Muscle of arm (tissue), 14 donors: ENCODE results near the gene SELENOP. TPM values are rescaled to one million over a fixed set of nuclear protein-coding genes. Genes with fewer than 3 reads are reported as not detected.
"Not testable (repeated sequence)": the region's sequence is repeated elsewhere in the genome, so short reads cannot be mapped to it uniquely, and the experiment has no call there.

Source experiments
- DNase-seq: peaks from one replicate; pipeline ENCODE4 v3.0.0-alpha.2; 2013
- long read RNA-seq, 11 donors: transcript quantifications; one replicate each; lab custom pipeline, GENCODE V29; 2026
- polyA plus RNA-seq, 12 donors: library from polyadenylated mRNA; unstranded; fragments of 120-200 nt; gene quantifications; one replicate each; pipeline ENCODE4 v1.2.1, GENCODE V29; 2013; ENCODE audit not compliant: insufficient read length in 12 of 12

SELENOP gene, protein sequence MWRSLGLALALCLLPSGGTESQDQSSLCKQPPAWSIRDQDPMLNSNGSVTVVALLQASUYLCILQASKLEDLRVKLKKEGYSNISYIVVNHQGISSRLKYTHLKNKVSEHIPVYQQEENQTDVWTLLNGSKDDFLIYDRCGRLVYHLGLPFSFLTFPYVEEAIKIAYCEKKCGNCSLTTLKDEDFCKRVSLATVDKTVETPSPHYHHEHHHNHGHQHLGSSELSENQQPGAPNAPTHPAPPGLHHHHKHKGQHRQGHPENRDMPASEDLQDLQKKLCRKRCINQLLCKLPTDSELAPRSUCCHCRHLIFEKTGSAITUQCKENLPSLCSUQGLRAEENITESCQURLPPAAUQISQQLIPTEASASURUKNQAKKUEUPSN
- polyA plus RNA-seq: 100 to 1,000 TPM in 11 of 12 donors, not detected in 1; 105 to 591 (median 132) TPM
- long read RNA-seq, donor 1, transcript SELENOP-214 (5 exons, 2,243 nt): major isoform, 1,200 of 1,945 reads
- long read RNA-seq, donor 1, transcript SELENOP-209 (6 exons, 1,853 nt): minor isoform, 67 of 1,945 reads
- long read RNA-seq, donor 1, transcript SELENOP-213 (3 exons, 653 nt): minor isoform, 79 of 1,945 reads
- long read RNA-seq, donor 1, transcript SELENOP-202 (3 exons, 799 nt): minor isoform, 151 of 1,945 reads
- long read RNA-seq, donor 1, partial matches to known transcripts: 244 of 1,945 reads
- long read RNA-seq, donor 1, other reads (novel, unspliced or antisense): 122 of 1,945 reads
- long read RNA-seq, donor 2, transcript SELENOP-214 (5 exons, 2,243 nt): major isoform, 67 of 77 reads
- long read RNA-seq, donor 2, partial matches to known transcripts: 7 of 77 reads
- long read RNA-seq, donor 2, other reads (novel, unspliced or antisense): 0 of 77 reads
- long read RNA-seq, donor 3, transcript SELENOP-214 (5 exons, 2,243 nt): major isoform, 27 of 33 reads
- long read RNA-seq, donor 3, partial matches to known transcripts: 0 of 33 reads
- long read RNA-seq, donor 3, other reads (novel, unspliced or antisense): 0 of 33 reads
- long read RNA-seq, donor 4, transcript SELENOP-214 (5 exons, 2,243 nt): major isoform, 17 of 17 reads
- long read RNA-seq, donor 4, partial matches to known transcripts: 0 of 17 reads
- long read RNA-seq, donor 4, other reads (novel, unspliced or antisense): 0 of 17 reads
- long read RNA-seq, donor 5, full-length matches to known transcripts: 121 of 142 reads
- long read RNA-seq, donor 5, partial matches to known transcripts: 15 of 142 reads
- long read RNA-seq, donor 5, other reads (novel, unspliced or antisense): 6 of 142 reads
- long read RNA-seq, donor 6, transcript SELENOP-214 (5 exons, 2,243 nt): major isoform, 44 of 48 reads
- long read RNA-seq, donor 6, partial matches to known transcripts: 0 of 48 reads
- long read RNA-seq, donor 6, other reads (novel, unspliced or antisense): 0 of 48 reads
- long read RNA-seq, donor 7, transcript SELENOP-202 (3 exons, 799 nt): minor isoform, 6 of 41 reads
- long read RNA-seq, donor 7, transcript SELENOP-214 (5 exons, 2,243 nt): major isoform, 34 of 41 reads
- long read RNA-seq, donor 7, partial matches to known transcripts: 0 of 41 reads
- long read RNA-seq, donor 7, other reads (novel, unspliced or antisense): 0 of 41 reads
- long read RNA-seq, donor 8, transcript SELENOP-202 (3 exons, 799 nt): minor isoform, 9 of 74 reads
- long read RNA-seq, donor 8, transcript SELENOP-214 (5 exons, 2,243 nt): major isoform, 64 of 74 reads
- long read RNA-seq, donor 8, partial matches to known transcripts: 0 of 74 reads
- long read RNA-seq, donor 8, other reads (novel, unspliced or antisense): 0 of 74 reads
- long read RNA-seq, donor 9, transcript SELENOP-202 (3 exons, 799 nt): minor isoform, 7 of 59 reads
- long read RNA-seq, donor 9, transcript SELENOP-214 (5 exons, 2,243 nt): major isoform, 40 of 59 reads
- long read RNA-seq, donor 9, partial matches to known transcripts: 6 of 59 reads
- long read RNA-seq, donor 9, other reads (novel, unspliced or antisense): 0 of 59 reads
- long read RNA-seq, donor 10, transcript SELENOP-214 (5 exons, 2,243 nt): major isoform, 59 of 64 reads
- long read RNA-seq, donor 10, partial matches to known transcripts: 0 of 64 reads
- long read RNA-seq, donor 10, other reads (novel, unspliced or antisense): 0 of 64 reads
- long read RNA-seq, donor 11, transcript SELENOP-214 (5 exons, 2,243 nt): major isoform, 55 of 62 reads
- long read RNA-seq, donor 11, partial matches to known transcripts: 0 of 62 reads
- long read RNA-seq, donor 11, other reads (novel, unspliced or antisense): 0 of 62 reads

DNA sequence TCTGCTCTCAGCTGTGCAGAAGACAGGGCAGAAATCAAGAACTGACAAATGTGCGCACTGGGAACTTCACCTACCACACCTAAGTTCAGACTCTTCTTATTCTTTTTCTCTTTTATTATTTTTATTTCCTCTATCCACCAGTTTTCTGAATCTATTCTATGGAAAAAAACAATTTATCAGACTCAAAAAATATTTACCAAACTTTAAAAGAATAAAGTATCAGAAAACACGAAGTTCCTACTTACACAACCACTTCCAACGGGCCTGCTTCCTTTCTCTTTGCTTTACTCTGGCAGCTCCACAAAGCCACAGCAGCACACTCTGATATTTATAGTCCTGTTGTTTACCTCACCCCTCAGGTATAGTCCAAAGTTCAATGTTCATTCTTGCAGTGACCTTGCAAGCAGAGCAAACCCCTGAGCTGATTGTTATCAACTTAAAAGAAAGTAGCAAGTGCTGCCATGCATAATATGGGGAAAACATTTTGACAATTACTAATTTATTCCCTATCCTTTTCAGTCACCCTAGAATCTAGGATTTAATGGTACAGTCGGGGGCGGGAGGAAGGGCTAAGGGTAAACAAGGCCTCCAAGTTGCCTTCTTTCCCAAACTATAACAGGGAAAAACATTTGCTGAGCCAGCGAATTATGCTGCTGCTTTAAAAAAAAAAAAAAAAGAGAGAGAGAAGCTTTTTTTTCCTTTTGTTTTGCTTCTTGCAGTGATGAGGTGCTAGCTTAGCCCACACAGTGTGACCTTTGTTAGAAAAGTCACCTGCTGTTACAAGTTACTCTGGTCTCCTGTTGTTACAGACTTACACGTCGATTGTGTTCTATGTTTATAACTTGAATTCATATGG, at the start of gene SELENOP:
SELENOP (minus strand) TSS at position 302 of the 856 bp plus-strand sequence. CDS start 3,539 bp downstream, outside the sequence.
- peak; percentile 87 for DNase-seq

DNA sequence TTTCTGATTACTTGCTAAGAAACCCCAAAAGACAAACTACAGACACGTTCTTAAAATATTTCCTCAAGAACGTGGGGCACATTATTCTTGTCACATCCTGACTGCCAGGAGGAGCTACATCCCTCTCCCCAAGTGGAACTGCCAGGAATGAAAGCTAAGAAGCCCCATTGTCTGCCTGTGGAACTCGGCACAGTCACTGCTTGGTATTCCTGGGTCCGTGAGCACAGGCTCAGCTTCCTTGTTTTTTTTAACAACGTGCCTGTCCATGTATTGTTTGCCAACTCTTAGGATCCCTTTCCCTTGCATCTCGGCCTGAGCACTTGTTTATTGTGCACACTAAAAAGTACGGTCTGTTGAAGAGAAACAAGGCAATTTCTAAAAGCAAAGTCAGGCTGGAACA, 47.0 kb upstream of the SELENOP start:
- DNase-seq: no peak

DNA sequence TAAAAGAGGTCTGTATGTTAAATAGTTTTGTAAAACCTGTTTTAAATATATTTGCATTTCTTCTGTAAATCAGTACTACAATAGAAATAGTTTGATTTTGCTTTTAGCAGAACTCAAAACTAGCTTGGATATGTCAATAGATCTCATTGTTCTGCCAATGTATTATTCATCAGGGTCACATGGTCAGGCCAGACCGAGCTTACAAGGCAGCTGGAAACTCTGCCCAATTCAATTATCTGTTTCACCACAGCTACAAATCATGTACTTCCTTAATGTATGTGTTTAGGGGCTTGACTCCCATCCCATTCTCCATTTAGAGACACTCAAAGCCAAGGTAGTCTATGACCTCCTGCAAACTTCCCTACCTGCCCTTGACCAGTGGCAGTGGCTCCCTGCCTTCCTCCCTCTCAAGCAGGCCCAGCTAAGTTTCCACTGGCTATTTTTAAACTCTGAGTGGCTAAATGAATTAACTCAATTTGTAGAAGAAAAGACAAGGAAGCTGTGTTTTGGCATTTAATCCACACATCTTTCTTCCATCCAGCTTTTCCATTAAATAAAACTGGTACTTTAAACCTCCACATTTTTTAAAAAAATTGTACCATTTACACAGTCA, 46.4 kb upstream of the SELENOP start:
- DNase-seq: no peak

DNA sequence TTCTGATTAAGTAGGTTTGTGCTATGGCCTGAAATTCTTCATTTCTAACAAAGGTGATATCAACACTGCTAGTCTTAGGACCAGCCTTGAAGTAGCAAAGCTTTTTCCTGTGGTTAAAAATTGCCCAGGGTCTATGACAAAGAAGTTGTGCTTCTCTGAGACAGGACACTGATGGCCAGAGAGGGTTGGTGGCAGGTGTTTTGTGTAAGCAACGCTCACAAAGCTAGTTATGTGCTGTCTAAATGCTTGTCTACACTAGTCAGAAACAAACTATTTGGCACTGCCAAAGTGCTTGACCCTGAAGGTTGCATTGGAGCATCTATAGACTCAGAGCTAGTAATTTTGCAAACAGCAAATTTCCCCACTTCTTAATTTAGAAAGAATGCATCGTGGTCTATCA, 44.1 kb upstream of the SELENOP start:
- no peak for DNase-seq

DNA sequence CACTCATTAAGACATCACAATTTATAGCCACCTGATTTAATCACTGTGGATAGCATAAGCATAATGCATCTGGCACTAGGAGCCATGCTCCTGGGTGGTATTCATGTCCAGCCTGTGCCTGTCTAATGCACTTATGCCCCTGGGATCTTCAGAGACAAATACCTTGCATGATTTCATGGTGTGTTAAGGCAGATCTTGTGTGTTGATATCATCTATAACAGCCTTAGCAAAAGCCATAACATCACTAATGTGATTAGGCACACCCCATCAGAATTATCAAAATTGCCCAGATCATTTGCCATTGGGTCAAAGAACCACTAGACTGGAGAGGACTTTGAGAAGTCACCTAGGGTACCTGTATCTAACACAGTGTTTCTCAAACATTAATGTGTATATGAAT, 43.7 kb upstream of the SELENOP start:
- DNase-seq: no peak

DNA sequence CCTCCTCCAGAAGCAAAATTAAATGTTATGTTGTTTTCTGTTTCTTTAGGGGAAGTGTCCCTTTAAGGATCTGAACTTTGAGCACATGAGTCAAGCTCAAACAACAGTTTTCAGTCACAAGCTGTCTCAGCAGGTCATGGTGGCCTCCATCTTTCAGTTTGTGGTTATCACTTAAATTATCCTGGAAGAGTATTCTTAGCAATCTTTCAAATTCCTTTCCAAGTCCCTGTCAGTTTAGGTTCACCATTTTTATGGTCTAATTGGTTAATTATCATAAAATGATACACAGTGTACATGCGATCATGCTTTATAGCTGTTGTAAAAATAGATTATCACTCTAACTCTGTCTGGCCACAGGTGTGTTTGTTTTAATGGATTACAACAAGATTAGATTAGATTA, 43.1 kb upstream of the SELENOP start:
- DNase-seq: no peak

DNA sequence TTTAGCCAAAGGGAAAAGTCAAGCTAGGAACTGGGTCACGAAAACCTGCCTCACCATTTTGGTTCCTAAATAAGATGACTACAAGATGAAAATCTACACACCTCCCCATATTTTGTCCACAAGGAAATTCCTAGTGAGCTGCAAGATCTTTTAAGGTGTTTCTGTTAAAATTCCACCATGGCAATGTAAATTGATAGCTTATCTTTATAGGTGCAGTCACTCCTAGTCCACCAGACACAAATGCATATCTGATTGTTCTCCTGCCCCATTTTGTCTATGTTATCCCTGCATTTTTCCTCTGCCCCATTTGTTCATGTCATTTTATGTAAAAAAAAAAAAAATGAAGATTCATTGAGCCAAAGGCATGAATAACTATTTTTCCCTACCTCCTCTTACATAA, 41.1 kb upstream of the SELENOP start:
- DNase-seq: no peak

DNA sequence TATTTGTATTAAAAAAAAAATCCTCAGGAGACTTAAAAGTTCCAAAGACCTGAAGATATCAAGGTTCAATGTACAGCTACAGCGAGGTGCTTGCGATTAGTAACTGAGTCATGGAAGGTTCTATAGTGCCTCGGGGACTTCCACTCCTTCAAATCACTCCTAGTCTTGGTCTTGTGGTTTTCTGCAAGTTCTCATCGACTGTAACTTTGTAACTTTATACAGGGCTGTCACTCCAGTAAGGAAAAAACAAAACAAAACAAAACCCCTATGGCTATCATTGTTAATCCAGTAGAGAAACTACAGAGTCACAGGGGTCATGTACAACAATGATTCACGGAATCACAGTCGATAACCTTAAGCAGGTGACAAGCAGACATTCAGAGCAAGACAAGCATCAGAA, 39.8 kb upstream of the SELENOP start:
- DNase-seq: no peak

DNA sequence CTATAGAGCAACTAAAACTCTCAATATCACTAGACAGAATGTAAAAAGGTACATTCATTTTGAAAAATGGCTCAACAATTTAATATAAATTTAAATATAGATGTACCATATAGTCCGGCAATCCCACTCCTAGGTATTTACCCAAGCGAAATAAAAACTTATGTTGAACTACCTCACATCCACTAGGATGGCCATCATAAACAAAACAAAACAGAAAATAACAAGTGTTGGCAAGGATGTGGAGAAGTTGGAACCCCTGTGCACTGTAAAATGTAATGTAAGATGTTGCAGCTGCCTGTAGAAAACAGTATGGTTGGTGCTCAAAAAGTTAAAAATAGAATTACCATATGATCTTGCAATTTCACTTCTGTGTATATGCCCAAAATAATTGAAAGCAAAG, 36.9 kb upstream of the SELENOP start:
- no peak for DNase-seq

DNA sequence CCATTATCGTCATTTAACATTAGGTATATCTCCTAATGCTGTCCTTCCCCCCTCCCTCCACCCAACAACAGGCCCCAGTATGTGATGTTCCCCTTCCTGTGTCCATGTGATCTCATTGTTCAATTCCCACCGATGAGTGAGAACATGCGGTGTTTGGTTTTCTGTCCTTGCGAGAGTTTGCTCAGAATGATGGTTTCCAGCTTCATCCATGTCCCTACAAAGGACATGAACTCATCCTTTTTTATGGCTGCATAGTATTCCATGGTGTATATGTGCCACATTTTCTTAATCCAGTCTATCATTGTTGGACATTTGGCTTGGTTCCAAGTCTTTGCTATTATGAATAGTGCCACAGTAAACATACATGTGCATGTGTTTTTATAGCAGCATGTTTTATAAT, 32.7 kb upstream of the SELENOP start:
- DNase-seq: not testable (repeated sequence)

DNA sequence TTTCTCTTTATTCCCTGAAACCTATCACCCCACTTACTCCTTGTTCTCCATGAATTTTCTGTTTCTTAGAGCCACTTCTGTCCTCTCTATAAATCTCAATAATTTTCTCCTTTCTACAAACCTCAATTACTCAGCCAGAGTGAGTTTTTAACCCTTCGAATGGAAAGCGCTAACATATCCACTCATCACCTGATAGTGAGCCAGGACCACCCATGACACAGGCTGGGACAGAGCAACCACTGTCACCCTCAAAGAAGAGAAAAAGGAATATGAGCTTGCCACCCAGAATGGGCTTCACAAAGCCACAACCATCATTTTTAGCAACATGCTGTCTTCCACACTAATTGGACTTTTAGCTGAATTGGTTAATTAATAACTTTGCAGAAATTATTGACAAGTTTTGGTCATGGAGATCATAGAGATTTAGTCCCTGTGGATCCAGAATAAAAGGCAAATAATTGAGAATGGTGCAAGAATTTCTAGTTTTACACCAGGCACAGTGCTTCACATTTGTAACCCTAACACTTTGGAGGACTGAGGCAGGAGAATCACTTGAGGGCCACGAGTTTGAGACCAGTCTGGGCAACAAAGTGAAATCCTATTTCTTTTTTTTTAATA, 32.1 kb upstream of the SELENOP start:
- DNase-seq: no peak

DNA sequence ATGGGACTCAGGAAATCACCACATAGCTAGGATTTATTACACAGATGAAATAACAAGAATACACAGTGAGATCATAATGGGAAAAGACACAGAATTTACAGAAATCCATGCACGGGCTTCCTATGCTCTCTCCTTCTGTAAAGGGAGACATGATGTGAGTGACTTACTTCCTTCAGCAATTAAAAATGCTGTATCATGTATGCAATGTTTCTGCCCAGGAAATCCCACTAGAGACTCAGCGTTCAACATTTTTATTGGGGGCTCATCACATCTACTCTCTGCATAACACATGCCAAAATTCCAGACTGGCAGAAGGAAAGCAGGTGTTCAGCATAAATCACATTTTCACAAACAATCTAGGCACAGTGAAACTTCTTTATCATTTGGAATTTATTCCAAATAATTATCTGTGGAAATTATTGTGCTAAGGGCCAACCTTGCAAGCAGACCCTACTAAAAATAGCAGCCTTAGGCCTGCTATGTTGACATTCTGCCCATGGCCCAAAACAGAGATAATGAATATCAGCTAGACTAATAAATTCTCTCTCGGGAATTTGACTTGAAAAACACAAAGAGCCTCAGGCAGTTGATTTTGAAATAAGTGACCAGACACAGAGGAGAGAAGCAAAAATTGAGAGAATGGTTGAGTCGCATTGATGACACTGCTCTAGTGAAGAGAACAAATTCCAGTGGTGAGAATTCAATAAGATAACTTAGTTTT, 31.4 kb upstream of the SELENOP start:
- DNase-seq: no peak

DNA sequence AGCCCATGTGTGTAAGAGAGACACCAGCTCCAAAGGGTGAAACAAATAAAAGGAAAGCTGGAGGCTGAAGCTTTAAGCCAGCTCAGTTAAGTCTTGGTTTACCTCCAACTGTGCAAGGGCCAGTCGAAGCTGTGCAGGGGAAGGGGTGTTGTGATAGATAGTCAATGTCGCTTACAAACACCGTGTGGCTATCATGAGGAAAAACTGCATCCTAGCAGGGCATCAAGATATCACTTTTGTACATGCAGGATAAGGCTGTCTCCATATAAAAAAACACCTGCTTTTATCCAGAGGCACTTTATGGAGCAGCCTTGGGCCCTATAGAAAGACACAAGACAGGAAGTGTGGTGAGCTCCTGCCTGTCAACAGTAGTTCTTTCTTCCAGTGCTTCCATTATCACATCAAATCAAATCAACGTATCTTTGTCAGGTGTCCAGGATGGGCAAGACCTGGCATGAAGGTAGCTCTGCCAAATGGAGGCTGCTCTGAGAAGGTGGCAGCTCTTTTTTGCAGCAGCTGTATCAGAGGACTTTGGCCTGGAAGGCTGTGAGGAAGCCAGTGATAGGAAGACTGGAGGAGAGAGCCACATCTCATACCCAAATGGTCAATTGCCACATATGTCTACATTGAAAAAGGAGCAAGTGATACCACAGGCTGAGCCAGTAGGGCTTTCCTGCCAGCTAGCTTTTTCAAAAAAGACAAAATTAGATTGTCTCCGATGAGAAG, 29.3 kb upstream of the SELENOP start:
- DNase-seq: no peak

DNA sequence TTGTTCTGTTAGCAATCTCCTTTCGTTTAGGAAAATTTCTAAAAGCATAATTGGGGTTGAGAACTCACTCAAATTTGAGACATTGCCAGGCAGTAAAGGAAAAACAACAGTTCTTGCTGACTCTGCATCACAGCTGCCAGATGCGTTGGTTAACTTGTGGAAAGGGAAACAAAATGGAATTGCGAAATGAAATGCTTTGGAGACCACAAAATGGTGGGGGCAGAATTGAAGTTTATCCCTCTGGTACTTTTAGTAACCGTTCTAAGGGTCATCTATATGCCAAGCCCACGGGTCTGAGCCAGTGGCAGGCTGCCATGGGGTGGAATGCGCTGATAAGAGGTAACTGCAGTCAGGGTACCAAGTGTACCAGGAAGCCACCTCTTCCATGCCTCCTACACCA, 28.6 kb upstream of the SELENOP start:
- peak; percentile 72 for DNase-seq

DNA sequence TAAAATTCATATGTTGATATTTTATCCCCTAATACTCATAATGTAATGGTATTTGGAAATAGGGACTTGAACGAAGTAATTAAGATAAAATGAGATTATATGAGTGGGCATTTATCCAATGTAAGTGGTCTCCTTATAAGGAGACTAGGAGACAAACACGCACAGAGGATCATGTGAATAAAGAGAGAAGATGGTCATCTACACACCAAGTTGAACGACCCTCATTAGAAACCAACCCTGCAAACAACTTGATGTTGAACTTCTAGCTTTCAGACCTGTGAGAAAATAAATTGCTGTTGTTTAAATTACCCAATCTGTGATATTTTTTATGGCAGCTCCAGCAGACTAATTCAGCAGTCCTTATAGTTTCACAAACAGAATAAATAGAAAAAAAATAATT, 27.5 kb upstream of the SELENOP start:
- DNase-seq: no peak

DNA sequence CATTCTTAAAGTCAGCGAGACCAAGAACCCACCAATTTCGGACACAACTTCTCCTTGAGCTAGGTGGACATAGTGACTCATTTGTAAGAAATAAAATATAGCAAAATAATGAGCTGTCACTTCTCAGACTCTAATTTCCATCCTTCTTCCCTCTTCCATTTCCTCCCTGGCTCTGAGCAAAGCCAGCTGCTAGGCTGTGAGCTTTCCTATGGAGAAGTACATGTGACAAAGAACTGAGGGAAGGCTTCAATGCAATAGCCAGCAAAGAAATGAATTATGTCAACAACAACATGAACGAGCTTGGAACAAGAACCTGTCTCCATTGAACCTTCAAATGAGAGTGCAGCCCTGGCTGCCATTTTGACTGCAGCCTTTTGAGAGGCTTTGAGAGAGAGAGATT, 25.9 kb upstream of the SELENOP start:
- DNase-seq: no peak
